HepG2 (cell line): ENCODE data around the gene SENP6. TPM values are rescaled to one million over a fixed set of nuclear protein-coding genes. Genes with fewer than 3 reads are reported as not detected.

Experiments used
- ESRRA ChIP-seq: sonication (generic); formaldehyde crosslinking; IDR thresholded peaks from 2 replicates; pipeline ENCODE4 v1.5.1; 2020; ENCODE audit warnings: mild to moderate bottlenecking, low read depth, missing genetic modification reagents
- GTF2F1 ChIP-seq: fragments of 150-350 bp; IDR thresholded peaks from 2 replicates; pipeline ENCODE4 v1.6.1; 2014; ENCODE audit warnings: low read length
- HNF1A ChIP-seq, 2 experiments: sonication (generic) in 1 of 2; formaldehyde crosslinking in 1 of 2; IDR thresholded peaks; 2 replicates each; pipeline versions ENCODE4 v1.4.0 to v1.6.1; 2016 to 2020; ENCODE audit warnings: borderline replicate concordance in 1 of 2, low read depth in 1 of 2, mild to moderate bottlenecking in 1 of 2, missing genetic modification reagents in 1 of 2
- JUNB ChIP-seq: sonication (generic); formaldehyde crosslinking; IDR thresholded peaks from 2 replicates; pipeline ENCODE4 v1.8.0; 2022; ENCODE audit warnings: missing genetic modification reagents, mild to moderate bottlenecking, borderline replicate concordance
- RCOR2 ChIP-seq: IDR thresholded peaks from 2 replicates; pipeline ENCODE4 v1.6.1; 2016; ENCODE audit warnings: missing biosample characterization, missing genetic modification reagents
- SP140L ChIP-seq: sonication (generic); formaldehyde crosslinking; IDR thresholded peaks from 2 replicates; pipeline ENCODE4 v1.4.0; 2020; ENCODE audit warnings: missing genetic modification reagents, borderline replicate concordance
- SP2 ChIP-seq: sonication (generic); formaldehyde crosslinking; IDR thresholded peaks from 2 replicates; pipeline ENCODE4 v1.5.1; 2020; ENCODE audit warnings: mild to moderate bottlenecking, missing genetic modification reagents
- TFDP1 ChIP-seq: IDR thresholded peaks from 2 replicates; pipeline ENCODE4 v1.6.1; 2016; ENCODE audit warnings: missing compliant biosample characterization, missing genetic modification reagents, borderline replicate concordance
- TFE3 ChIP-seq: IDR thresholded peaks from 2 replicates; pipeline ENCODE4 v1.6.1; 2016
- ZBED4 ChIP-seq: sonication (generic); formaldehyde crosslinking; IDR thresholded peaks from 2 replicates; pipeline ENCODE4 v1.4.0; 2020; ENCODE audit warnings: missing genetic modification reagents, borderline replicate concordance
- ZBTB42 ChIP-seq: sonication (generic); formaldehyde crosslinking; IDR thresholded peaks from 2 replicates; pipeline ENCODE4 v1.5.0; 2020; ENCODE audit warnings: mild to moderate bottlenecking, missing genetic modification reagents
- ZFAT ChIP-seq: sonication (generic); formaldehyde crosslinking; conservative IDR thresholded peaks from 2 replicates; pipeline ENCODE4 v1.8.1; 2023; ENCODE audit warnings: missing genetic modification reagents, inconsistent platforms
- ZNF362 ChIP-seq: sonication (generic); formaldehyde crosslinking; IDR thresholded peaks from 2 replicates; pipeline ENCODE4 v1.4.0; 2020; ENCODE audit warnings: missing genetic modification reagents, mild to moderate bottlenecking, borderline replicate concordance
- ZNF652 ChIP-seq: IDR thresholded peaks from 2 replicates; pipeline ENCODE4 v1.6.1; 2016; ENCODE audit warnings: low read depth, borderline replicate concordance
- polyA plus RNA-seq, 8 experiments: library from polyadenylated mRNA; depleted of rRNA in 3 of 8; stranded (reverse) in 7 of 8; unstranded in 1 of 8; fragments of >200 nt; fragmentation: Illumina TruSeq in 4 of 8; extraction: Trizol in 4 of 8; gene quantifications; 2 replicates each; pipeline versions ENCODE4 v1.2.1 to v1.2.3, GENCODE V29; 2011 to 2016; ENCODE audit warnings: low read depth in 4 of 8, missing spikeins in 1 of 8, mixed read lengths in 1 of 8; ENCODE audit not compliant: insufficient read depth in 1 of 8
- total RNA-seq, 5 experiments: library from RNA; depleted of rRNA; stranded (reverse); fragments of >200 nt; fragmentation: Illumina TruSeq; extraction: Trizol; gene quantifications; 2 replicates each; pipeline ENCODE4 v1.2.3, GENCODE V29; 2016; ENCODE audit warnings: low read depth in 1 of 5

SENP6 gene
- total and polyA plus RNA-seq, 2 of the 13 experiments (the other 11 are each of a cell fraction or from before 2014, with no cell fraction given), result 21.9 to 50.1 TPM

GRCh38 chr6:75601304-75602245 lies at the start of gene SENP6 (continued):
- TF ChIP-seq HNF1A (IDR thresholded peaks at IDR 0.05; ENCODE audit: low read depth) (no peak), HNF1A (CRISPR knock-in tag; IDR thresholded peaks at IDR 0.05; ENCODE audit: borderline replicate concordance) (peak; percentile 42; the same call in 1 of the 2 replicates), TFE3 (CRISPR knock-in tag) (peak; percentile 60), SP140L (no peak; the same call in 1 of the 2 replicates), ZBTB42 (peak; percentile 65; the same call in 1 of the 2 replicates), JUNB (CRISPR knock-in tag) (no peak), ESRRA (CRISPR knock-in tag) (peak; percentile 35; the same call in 1 of the 2 replicates), ZFAT (0 out of 2 replicates have a peak, but pooled peaks have one; percentile 34), ZNF362 (CRISPR knock-in tag) (no peak), ZNF652 (CRISPR knock-in tag) (no peak), RCOR2 (CRISPR knock-in tag) (no peak), GTF2F1 (no peak), SP2 (0 out of 2 replicates have a peak, but pooled peaks have one; percentile 12), TFDP1 (peak; percentile 67; the same call in 1 of the 2 replicates), ZBED4 (CRISPR knock-in tag) (no peak)
